Parathyroid adenoma (tissue), 2 donors: Measurements from ENCODE around the gene NTRK3.

Experiments
- H2AFZ ChIP-seq: fragments of 300-600 bp; sonication (generic); one replicate; pipeline ENCODE4 v1.7.0; 2017; ENCODE audit warnings: antibody characterized with exemption, mild to moderate bottlenecking
- H3K27ac ChIP-seq: fragments of 300-600 bp; sonication (generic); one replicate; pipeline ENCODE4 v1.7.0; 2017
- H3K27me3 ChIP-seq: fragments of 300-600 bp; sonication (generic); one replicate; pipeline ENCODE4 v1.7.0; 2017; ENCODE audit warnings: low read length; ENCODE audit not compliant: control insufficient read depth, insufficient read depth
- H3K36me3 ChIP-seq: fragments of 300-600 bp; sonication (generic); one replicate; pipeline ENCODE4 v1.7.0; 2017; ENCODE audit warnings: low read length; ENCODE audit not compliant: control insufficient read depth, insufficient read depth
- H3K4me1 ChIP-seq: fragments of 300-600 bp; sonication (generic); one replicate; pipeline ENCODE4 v1.7.0; 2017; ENCODE audit warnings: control low read depth
- H3K4me2 ChIP-seq: fragments of 300-600 bp; sonication (generic); one replicate; pipeline ENCODE4 v1.7.0; 2017; ENCODE audit warnings: low read length
- H3K4me3 ChIP-seq: fragments of 300-600 bp; sonication (generic); one replicate; pipeline ENCODE4 v1.7.0; 2017; ENCODE audit warnings: low read depth, low read length
- H3K79me2 ChIP-seq: fragments of 300-600 bp; sonication (generic); one replicate; pipeline ENCODE4 v1.7.0; 2017; ENCODE audit warnings: control low read depth
- H3K9ac ChIP-seq: fragments of 300-600 bp; sonication (generic); one replicate; pipeline ENCODE4 v1.7.0; 2017; ENCODE audit warnings: mild to moderate bottlenecking
- H3K9me3 ChIP-seq: fragments of 300-600 bp; sonication (generic); one replicate; pipeline ENCODE4 v1.7.0; 2017; ENCODE audit warnings: low read length; ENCODE audit not compliant: control insufficient read depth
- CTCF ChIP-seq: fragments of 300-600 bp; sonication (generic); IDR thresholded peaks from one replicate; pipeline ENCODE4 v1.7.0; 2017; ENCODE audit warnings: antibody characterized with exemption, mild to moderate bottlenecking
- donor health status: primary hyperparathyroidism.

NTRK3 gene

GRCh38 chr15:87929841-87930240, 326.7 kb downstream of the NTRK3 start:
- Histone ChIP-seq H3K79me2 (no peaks in the 10 kb centered on the region), H3K27ac (no peak overlapping the region), H3K36me3 (no peaks in the 10 kb centered on the region), H3K4me3 (no peak overlapping the region), H3K4me2 (no peak overlapping the region), H2AFZ (no peak overlapping the region), H3K4me1 (no peaks in the 10 kb centered on the region), H3K9me3 (no peaks in the 10 kb centered on the region), H3K27me3 (no peaks in the 10 kb centered on the region), H3K9ac (no peak overlapping the region)
- TF ChIP-seq CTCF: no peak

- H3K79me2 ChIP-seq: no peaks in the 10 kb centered on the region
- H3K9me3 ChIP-seq: no peaks in the 10 kb centered on the region
- no peak overlapping the region for H3K27ac ChIP-seq
- no peak overlapping the region for H3K4me2 ChIP-seq
- H3K4me1 ChIP-seq: no peaks in the 10 kb centered on the region
- H3K27me3 ChIP-seq: no peaks in the 10 kb centered on the region
- no peak overlapping the region for H3K9ac ChIP-seq
- H2AFZ ChIP-seq: no peak overlapping the region
- no peaks in the 10 kb centered on the region for H3K36me3 ChIP-seq
- no peak for TF ChIP-seq CTCF
- no peak overlapping the region for H3K4me3 ChIP-seq
These were observed 332.1 kb downstream of the NTRK3 start for GRCh38 chr15:87924433-87924832.

- H3K27me3 ChIP-seq: no peaks in the 10 kb centered on the region
- no peaks in the 10 kb centered on the region for H3K9me3 ChIP-seq
- H3K27ac ChIP-seq: no peak overlapping the region
- H3K4me2 ChIP-seq: no peak overlapping the region
- no peaks in the 10 kb centered on the region for H3K4me1 ChIP-seq
- H2AFZ ChIP-seq: no peak overlapping the region
- no peak overlapping the region for H3K4me3 ChIP-seq
- no peak overlapping the region for H3K9ac ChIP-seq
- H3K36me3 ChIP-seq: no peaks in the 10 kb centered on the region
- TF ChIP-seq CTCF: no peak
- no peaks in the 10 kb centered on the region for H3K79me2 ChIP-seq
These were observed 337.5 kb downstream of the NTRK3 start for GRCh38 chr15:87919064-87919463.

- Histone ChIP-seq H3K4me1 (no peaks in the 10 kb centered on the region), H3K36me3 (no peaks in the 10 kb centered on the region), H3K4me3 (no peak overlapping the region), H3K9me3 (no peaks in the 10 kb centered on the region), H2AFZ (no peak overlapping the region), H3K27me3 (no peaks in the 10 kb centered on the region), H3K9ac (no peak overlapping the region), H3K27ac (no peak overlapping the region), H3K4me2 (no peak overlapping the region), H3K79me2 (no peaks in the 10 kb centered on the region)
- no peak for TF ChIP-seq CTCF
These were observed 339.1 kb downstream of the NTRK3 start for GRCh38 chr15:87917480-87917879.

- Histone ChIP-seq H3K27me3 (no peaks in the 10 kb centered on the region), H3K4me2 (no peak overlapping the region), H3K9me3 (no peaks in the 10 kb centered on the region), H3K9ac (no peak overlapping the region), H3K4me3 (no peak overlapping the region), H3K79me2 (no peaks in the 10 kb centered on the region), H3K36me3 (no peaks in the 10 kb centered on the region), H3K4me1 (no peaks in the 10 kb centered on the region), H2AFZ (no peak overlapping the region), H3K27ac (no peak overlapping the region)
- no peak for TF ChIP-seq CTCF
These were observed 340.3 kb downstream of the NTRK3 start for GRCh38 chr15:87916208-87916607.
